Hematopoietic multipotent progenitor cell treated with erythropoietin and hydrocortisone succinate and interleukin-3 and kit ligand, for 15 days (in vitro differentiated cells): ENCODE data around the gene PSKH1.

ENCODE experiments used
- DNase-seq: peaks from one replicate; pipeline ENCODE4 v3.0.0-alpha.2; 2015; ENCODE audit warnings: low spot score

PSKH1 gene

GRCh38 chr16:67941469-67942199 lies 48.6 kb downstream of the PSKH1 start:
- DNase-seq, result no peak

- DNase-seq, result peak; percentile 53
These were observed 49.1 kb downstream of the PSKH1 start for GRCh38 chr16:67942200-67942509.

- DNase-seq, result no peak
These were observed 49.6 kb downstream of the PSKH1 start for GRCh38 chr16:67942510-67943255.

DNA sequence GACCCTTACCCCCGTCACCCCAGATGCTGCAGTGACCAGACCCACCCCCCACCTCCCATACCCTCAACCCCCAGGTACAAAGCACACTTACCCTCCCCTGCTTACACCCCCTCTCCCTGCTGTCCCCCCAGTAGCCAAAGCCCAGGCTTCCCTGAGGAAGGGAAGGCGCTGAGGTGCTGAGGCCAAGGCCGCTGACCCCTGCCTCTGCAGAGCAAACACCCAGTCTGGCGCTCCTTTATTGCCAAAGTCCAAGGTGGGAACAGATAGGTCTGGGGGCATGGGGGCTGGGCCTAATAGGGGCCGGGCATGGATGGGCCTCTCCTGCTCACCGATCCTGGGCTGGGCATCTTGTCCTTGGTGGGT lies 50.2 kb downstream of the PSKH1 start:
- no peak for DNase-seq

DNA sequence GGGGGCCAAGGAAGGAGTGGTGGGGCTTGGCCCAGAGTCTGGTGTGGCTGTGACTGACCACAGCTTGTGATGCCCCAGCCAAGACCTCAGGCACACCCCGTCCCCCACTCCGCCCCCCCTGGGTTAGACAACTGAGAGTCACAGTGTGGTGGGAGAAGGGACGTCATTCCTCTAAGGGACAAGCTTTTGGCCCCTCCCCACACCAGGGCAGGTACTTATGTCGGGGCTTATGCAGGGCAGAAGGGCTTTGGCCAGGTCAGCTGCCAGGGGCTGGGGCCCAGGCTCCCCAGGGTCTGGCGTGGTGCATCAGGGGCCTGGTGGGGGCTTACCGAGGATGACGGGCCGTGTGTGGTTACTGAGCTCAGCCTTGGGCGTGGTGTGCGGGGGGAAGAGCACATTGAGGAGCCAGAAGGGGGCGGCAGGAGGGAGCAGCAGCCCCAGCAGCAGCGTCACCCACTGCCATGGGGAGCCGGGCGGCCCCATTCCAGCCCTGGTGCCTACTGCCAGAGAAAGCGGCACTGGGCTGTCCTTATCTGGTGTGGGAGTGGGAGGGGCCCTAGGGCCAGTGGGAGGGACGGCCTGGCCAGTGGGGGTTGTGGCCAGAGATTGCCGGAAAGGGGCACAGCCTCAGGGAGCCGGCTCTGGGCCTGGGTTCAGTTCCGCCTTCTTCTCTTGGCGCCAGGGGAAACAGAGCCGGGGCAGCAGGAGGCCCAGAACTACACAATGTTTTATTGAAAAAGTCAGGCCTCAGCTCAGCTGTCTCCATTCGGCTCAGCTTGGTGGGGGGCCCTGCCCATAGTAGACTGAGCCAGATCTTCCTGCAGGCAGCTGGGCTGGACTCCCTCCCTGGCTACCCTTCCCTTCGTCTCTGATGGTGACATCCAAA lies 50.8 kb downstream of the PSKH1 start, which contains the start of gene LCAT:
Gene LCAT, minus strand, starts transcription at position 502 of the 886 bp plus-strand sequence. Its CDS starts 19 bp downstream, at position 483.
- no peak for DNase-seq

DNA sequence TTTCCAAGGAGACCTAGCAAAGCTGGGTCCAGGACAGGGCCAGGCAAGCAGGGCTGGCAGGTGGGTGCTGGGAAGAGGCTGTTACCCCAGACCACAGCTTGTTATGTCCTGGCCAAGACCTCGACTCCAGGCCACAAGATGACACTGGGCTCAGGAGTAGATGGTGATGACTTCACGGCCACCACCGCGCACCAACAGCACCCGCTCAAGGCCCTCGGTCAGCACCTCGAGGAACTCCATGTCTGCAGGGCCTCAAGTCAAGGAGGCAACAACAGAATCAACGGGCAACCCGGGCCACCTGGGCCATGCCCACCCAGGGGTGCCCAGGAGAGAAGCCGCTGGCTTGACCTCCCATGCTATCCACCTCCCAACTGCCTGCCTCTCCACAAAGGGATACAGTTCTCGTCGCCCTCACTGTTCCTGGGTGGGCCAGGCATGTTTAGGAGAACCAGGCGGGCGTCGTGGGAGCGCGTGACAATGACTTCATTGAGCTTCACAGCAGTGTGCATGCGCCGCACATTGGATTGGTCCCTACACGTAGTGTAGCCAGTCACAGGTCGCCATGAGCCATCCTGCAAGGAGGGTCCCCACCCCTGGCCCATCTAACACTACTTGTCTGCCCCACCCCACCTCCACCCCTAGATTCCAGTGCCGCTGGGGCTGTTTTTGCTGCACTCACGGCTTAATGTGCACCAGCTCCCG lies 51.8 kb downstream of the PSKH1 start:
- DNase-seq, result no peak

DNA sequence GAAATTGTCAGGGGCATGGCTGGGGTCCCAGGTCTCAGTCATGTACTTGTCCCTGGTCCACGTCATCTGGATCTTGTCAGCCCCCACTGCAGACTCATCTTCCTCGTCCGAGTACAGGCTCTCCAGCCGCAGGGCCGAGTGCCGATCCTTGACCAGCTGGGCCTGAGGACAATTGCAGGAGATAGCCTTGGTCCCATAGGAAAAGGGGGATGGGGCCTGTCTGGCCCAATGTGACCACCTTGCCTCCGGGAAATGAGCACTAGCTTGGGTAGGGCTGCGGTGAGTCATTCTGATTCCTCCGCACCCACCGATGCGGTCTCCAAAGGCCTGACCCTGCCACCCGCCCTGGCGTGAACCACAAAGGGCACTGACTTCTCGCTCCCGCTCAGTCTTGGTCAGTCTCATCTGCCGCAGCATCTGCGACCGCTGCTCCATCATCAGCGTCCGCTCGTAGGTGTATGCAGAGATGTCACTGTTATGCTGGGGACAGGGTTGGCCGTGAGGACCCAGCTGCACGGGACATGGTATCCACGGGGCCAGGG lies 52.4 kb downstream of the PSKH1 start:
- DNase-seq, result no peak

- DNase-seq, result no peak
These were observed 53.1 kb downstream of the PSKH1 start for GRCh38 chr16:67946128-67946569.

- DNase-seq, result no peak
These were observed 54.0 kb downstream of the PSKH1 start for GRCh38 chr16:67946966-67947558.

DNA sequence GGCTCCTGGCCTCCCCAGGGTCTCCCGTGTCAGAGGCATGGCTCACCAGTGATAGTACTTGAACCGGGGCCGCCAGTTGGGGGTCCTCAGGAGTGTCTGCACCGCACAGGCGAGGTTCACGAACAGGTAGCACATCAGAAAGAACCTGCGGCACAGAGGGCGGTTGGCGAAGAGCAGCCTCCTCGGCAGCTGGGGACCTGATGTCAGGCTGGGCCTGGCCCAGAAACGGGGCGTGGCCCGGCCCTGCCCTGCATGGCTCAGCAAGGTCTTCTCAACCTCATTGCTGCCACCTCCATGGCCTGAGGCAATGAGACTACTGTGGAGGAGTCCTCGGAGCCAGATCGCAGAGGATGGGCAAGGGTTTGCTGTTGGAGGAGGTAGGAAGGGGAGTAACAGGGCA lies 55.0 kb downstream of the PSKH1 start:
- DNase-seq, result peak; percentile 63

- DNase-seq, result no peak
These were observed 56.6 kb downstream of the PSKH1 start for GRCh38 chr16:67949645-67950044.

DNA sequence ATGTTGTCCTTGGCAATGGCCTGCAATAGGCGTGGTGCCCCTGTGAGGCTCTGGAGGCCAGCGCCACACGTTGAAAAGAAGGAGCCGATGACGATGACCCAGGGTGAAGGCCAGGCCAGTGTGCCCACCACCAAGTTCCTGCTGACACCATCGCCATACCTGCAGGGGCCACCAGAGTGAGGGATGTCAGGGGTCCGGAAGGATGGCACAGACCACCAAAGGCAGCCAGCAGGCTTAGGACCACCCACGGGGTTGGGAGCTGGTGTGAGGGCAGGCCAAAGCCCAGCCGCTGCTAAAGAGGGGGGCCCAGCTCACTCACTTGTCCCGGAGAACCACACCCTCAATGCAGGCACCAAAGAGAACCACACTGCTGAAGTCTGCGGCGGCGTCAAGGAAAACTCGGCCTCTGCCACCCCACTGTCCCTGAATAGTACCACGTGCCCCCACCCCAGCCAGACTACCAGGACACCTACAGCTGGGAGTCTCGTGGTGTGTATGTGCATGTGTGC lies 57.3 kb downstream of the PSKH1 start:
- DNase-seq, result no peak

DNA sequence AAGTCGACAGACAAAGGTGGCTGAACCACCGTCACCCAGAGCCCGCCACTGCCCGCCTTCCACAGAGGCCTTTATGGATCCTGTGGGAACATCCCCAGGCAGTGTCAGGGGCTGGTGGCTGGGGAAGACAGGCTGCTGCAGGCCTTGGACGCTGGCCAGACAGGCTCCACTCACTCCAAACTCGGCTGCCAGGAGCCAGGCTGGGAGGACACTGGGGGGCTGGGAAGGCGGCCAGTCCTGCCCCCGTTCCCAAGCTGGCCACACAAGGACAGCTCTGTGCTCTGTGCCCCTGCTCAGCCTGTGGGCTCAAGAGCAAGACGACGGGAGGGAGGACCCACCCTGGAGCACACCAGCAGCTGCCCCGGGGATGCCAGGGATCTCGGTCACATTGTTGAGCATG lies 58.4 kb downstream of the PSKH1 start:
- no peak for DNase-seq

DNA sequence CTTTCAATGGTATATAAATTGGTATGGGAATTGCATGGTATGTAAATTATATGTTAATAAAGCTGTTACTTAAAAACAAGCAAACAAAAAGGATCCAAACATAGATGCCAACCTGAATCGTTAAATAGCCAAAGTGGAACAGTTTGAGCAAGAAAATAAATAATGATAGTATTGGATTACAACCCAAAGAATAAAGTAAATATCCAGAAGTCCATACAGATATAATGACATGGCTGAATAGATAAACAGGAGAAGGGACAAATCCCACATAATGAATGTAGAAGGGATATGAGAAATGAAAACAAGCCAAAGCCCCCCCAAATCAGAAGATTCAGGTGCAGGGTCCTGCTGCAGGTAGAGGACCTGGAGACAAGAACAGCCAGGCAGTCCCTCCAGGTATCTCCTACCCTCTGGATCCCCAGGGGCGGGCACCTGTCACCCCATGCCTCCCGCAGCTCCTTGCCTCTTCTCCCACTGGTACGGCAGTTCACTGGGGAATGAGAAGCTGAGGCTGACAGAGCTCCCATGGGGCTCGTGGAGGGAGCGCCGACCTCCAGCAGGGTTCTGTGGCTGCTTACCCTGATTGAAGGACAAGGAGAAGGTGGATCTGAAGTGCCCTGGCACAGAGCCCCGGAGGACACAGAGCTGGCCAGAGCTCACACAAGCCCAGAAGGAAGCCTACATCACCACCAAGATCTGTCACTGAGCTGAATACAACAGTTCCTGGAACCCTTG lies 60.8 kb downstream of the PSKH1 start:
- no peak for DNase-seq

DNA sequence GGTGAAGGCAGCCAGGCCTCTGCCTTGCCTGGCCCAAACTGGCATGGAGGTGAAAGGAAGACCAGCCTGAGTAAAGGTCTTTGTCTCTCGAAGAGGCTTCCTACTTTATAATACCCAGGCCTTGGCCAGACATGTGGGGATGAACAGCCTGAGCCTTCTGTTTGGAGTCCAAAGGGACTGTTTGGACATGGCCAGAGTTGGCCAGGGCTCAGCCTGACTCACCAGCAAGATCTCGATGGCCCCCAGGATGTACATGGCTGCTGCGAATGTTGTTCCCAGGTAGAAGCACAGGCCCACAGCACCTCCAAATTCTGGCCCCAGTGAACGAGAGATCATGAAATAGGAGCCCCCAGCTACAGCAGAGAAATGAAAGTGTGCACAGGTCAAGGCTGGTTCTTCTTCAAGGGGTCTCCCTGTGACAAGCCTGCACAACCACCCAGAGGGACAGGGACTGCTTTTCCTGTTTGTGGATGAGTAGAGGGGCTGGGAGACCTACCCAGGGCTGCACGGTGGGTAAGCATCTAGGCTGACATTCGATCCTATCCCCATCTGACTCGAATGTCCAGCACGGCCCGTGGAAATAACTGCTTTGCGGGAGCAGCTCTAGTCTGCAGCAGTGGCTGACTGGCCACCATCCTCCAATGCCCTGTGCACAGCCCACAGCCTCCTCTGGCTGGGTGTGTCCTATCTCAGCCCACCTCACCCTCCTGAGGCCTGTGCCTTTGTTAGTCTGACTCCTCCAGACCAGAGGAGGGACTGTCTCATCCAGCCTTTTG lies 61.6 kb downstream of the PSKH1 start:
- DNase-seq, result no peak

DNA sequence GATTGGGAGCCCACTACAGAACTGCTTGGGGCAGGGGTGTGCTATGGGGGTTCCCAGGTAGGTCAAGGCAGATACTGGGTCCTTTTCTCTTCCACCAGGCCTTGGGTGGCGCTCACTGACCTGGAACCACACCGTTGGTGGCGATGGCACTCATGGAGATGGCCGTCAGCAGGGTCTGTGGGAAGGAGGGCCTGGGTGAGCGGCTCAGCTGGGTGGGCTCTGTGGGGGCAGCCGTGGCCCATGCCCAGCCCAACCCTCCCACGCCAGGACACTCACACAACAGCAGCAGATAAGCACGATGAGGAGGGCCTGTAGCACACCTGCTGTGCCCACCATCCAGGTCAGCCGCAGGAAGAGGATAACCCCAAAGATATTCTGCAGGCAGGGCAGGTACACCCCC lies 64.6 kb downstream of the PSKH1 start:
- no peak for DNase-seq

DNA sequence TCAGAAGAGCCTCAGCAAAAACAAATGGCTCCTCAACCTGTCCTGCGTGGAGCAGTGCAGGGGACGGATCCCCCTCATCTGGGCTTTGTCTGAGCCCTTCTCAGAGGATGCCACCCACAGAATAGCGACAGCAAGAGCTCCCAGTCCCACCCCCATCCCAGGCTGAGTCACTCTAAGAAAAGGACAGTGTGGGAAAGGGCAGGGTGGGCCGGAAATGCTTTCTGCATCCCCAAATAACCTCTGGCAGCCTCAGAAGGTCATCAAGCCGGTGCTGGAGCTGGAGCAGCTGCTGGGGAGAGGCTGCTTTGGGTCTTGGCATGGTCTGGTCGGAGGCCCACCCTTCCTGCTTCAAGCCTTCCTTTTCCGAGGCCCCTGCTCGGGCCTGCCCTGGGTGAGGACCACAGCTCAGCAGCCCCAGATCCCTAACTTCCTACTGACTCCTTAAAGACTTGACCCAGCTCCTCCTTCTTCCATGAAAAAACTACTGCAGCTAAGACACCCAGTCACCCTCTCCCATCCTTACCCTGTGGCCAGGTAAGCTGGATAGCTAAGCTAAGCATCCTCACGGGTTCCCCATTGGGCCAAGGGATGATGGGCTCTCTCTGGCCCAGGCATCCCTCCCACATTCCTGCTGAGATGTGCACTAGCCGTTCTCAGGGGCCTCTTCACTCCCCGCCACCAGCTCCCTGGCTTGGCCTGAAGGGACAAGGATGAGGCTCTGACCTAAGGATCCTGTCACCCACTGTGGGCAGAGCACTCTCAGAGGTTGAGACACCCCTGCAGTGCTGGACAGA lies 66.7 kb downstream of the PSKH1 start:
- DNase-seq, result no peak

- no peak for DNase-seq
These were observed 68.5 kb downstream of the PSKH1 start for GRCh38 chr16:67961551-67961957.

DNA sequence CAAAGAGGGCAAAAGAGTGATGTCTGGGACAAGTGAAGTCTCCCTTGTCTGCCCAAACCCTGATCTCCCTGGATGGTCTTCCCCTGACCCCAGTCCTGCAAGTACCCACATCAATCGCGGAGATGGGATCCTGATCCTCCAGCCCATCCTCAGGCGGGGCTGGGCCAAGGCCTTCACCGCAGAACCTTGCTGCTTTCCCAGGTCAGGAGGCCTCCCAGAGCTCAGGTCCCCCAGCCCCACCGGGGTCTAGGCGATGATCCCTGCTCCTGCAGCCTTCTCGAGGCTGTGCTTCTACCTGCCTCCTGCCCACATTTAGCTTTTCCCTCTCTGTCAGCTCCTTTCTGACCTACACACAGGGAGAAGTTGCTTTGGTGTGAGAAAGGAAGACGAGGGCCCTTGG lies 69.1 kb downstream of the PSKH1 start:
- no peak for DNase-seq
